DND-41 (cell line): Measurements from ENCODE around the gene ZNF519.

Experiments used
- EZH2 ChIP-seq: IDR thresholded peaks from 3 replicates; pipeline ENCODE4 v1.6.1; 2012; ENCODE audit warnings: borderline replicate concordance, low read depth, mild to moderate bottlenecking, moderate library complexity, low read length, inconsistent platforms; ENCODE audit not compliant: severe bottlenecking
- TF ChIP-seq, protein P1 (sequence below): IDR thresholded peaks from 2 replicates; pipeline ENCODE4 v1.5.1; 2012; ENCODE audit warnings: borderline replicate concordance, low read length, moderate library complexity, mild to moderate bottlenecking; ENCODE audit not compliant: poor library complexity, severe bottlenecking; ENCODE audit errors: extremely low read depth

DNA sequence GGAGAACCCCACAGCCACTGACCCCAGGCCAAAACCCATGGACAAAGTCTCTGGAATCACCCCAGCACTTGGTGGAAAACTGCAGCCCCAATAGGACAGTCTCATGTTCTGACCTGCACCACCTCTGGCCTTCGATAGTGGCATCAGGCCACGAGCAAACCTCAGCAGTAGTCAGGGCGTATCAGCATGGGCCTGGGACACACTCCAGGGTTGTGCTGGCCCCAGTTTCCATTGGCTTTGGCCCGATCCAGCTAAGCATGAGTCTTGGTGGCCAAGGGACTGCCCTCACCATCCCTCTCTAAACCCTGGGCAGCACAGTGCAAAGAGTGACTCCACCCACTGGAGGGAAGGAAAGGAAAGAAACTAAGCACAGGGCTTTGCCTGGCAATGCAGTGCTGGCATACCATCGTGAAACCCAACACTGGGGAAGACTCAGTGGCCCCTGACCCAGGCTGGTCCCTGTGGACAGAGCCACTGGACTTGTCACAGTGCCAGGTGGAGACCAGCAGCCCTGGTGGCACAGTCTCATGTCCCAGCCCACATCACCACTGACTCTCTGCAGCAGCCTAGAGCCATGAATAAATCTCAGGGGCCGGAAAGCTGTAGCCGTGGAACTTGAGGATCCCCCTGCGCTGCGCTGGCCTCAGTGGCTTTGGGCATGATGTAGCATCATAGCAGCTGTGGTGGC, 46.3 kb downstream of the ZNF519 start:
- TF ChIP-seq, protein P1, sequence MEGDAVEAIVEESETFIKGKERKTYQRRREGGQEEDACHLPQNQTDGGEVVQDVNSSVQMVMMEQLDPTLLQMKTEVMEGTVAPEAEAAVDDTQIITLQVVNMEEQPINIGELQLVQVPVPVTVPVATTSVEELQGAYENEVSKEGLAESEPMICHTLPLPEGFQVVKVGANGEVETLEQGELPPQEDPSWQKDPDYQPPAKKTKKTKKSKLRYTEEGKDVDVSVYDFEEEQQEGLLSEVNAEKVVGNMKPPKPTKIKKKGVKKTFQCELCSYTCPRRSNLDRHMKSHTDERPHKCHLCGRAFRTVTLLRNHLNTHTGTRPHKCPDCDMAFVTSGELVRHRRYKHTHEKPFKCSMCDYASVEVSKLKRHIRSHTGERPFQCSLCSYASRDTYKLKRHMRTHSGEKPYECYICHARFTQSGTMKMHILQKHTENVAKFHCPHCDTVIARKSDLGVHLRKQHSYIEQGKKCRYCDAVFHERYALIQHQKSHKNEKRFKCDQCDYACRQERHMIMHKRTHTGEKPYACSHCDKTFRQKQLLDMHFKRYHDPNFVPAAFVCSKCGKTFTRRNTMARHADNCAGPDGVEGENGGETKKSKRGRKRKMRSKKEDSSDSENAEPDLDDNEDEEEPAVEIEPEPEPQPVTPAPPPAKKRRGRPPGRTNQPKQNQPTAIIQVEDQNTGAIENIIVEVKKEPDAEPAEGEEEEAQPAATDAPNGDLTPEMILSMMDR = no peak
- TF ChIP-seq EZH2 = no peak
